ENCODE results near the gene HNRNPH3. TPM values are rescaled to one million over a fixed set of nuclear protein-coding genes. Genes with fewer than 3 reads are reported as not detected.

The HNRNPH3 gene
- total RNA-seq, 1 donor: 9.7 TPM

GRCh38 chr10:68330852-68331454 lies 911 bp upstream of the HNRNPH3 start:
- peak in 1 of 3 donors; percentile 22 for DNase-seq (ENCODE audit: low read depth in 2 of 3, low spot score in 2 of 3)

GRCh38 chr10:68332259-68333057 lies 594 bp downstream of the HNRNPH3 start, which contains the start of gene PBLD:
TSS of gene PBLD (minus strand) at chr10:68332928. CDS start at chr10:68306844, 26,084 bp downstream.
- DNase-seq (ENCODE audit: low read depth in 2 of 3, low spot score in 2 of 3): peak; percentile 40 to 81 (median 69)

- DNase-seq (ENCODE audit: low read depth in 2 of 3, low spot score in 2 of 3): no peak
Observed at GRCh38 chr10:68333058-68333395, 1.2 kb downstream of the HNRNPH3 start.

GRCh38 chr10:68333440-68334431 lies 1.9 kb downstream of the HNRNPH3 start:
- no peak for DNase-seq (ENCODE audit: low read depth in 2 of 3, low spot score in 2 of 3)

GRCh38 chr10:68334672-68335467 lies 3.0 kb downstream of the HNRNPH3 start:
- no peak for DNase-seq (ENCODE audit: low read depth in 2 of 3, low spot score in 2 of 3)

GRCh38 chr10:68336754-68337351 lies 5.0 kb downstream of the HNRNPH3 start:
- no peak for DNase-seq (ENCODE audit: low read depth in 2 of 3, low spot score in 2 of 3)

- DNase-seq (ENCODE audit: low read depth in 2 of 3, low spot score in 2 of 3): no peak
Observed at GRCh38 chr10:68340358-68341080, 8.7 kb downstream of the HNRNPH3 start.

GRCh38 chr10:68342909-68343516 lies 11.1 kb downstream of the HNRNPH3 start:
- no peak for DNase-seq (ENCODE audit: low read depth in 2 of 3, low spot score in 2 of 3)

- no peak for DNase-seq (ENCODE audit: low read depth in 2 of 3, low spot score in 2 of 3)
Observed at GRCh38 chr10:68345621-68346020, 13.8 kb downstream of the HNRNPH3 start.

- no peak for DNase-seq (ENCODE audit: low read depth in 2 of 3, low spot score in 2 of 3)
Observed at GRCh38 chr10:68346774-68347173, 14.9 kb downstream of the HNRNPH3 start.

- DNase-seq (ENCODE audit: low read depth in 2 of 3, low spot score in 2 of 3): peak; percentile 23 to 61 (median 56)
Observed at GRCh38 chr10:68348265-68348741, 16.4 kb downstream of the HNRNPH3 start.

- DNase-seq (ENCODE audit: low read depth in 2 of 3, low spot score in 2 of 3): no peak
Observed at GRCh38 chr10:68353537-68353936, 21.7 kb downstream of the HNRNPH3 start.

GRCh38 chr10:68359189-68359588 lies 27.3 kb downstream of the HNRNPH3 start:
- DNase-seq (ENCODE audit: low read depth in 2 of 3, low spot score in 2 of 3): no peak

- DNase-seq (ENCODE audit: low read depth in 2 of 3, low spot score in 2 of 3): no peak
Observed at GRCh38 chr10:68362590-68362989, 30.7 kb downstream of the HNRNPH3 start.

- DNase-seq (ENCODE audit: low read depth in 2 of 3, low spot score in 2 of 3): no peak
Observed at GRCh38 chr10:68364101-68364886, 32.4 kb downstream of the HNRNPH3 start.

GRCh38 chr10:68365611-68366010 lies 33.7 kb downstream of the HNRNPH3 start:
- no peak for DNase-seq (ENCODE audit: low read depth in 2 of 3, low spot score in 2 of 3)

- no peak for DNase-seq (ENCODE audit: low read depth in 2 of 3, low spot score in 2 of 3)
Observed at GRCh38 chr10:68366600-68366999, 34.7 kb downstream of the HNRNPH3 start.

- DNase-seq (ENCODE audit: low read depth in 2 of 3, low spot score in 2 of 3): no peak
Observed at GRCh38 chr10:68367121-68367520, 35.3 kb downstream of the HNRNPH3 start.
